Panc1 (cell line): ENCODE data around the gene MEA1. TPM values are rescaled to one million over a fixed set of nuclear protein-coding genes. Genes with fewer than 3 reads are reported as not detected.

Experiments
- ATAC-seq: fragments of 200-7000 bp; cut with Tn5 transposase; 2 replicates; pipeline ENCODE4 v1.9.1; 2020; ENCODE audit warnings: mild to moderate bottlenecking, moderate library complexity
- BruUV-seq: library from RNA; stranded (reverse); fragments of 400-500 nt; replicated peaks from 2 replicates; lab custom pipeline; 2021; lab: Mats Ljungman, UMichigan
- CTCF ChIA-PET: fragments of 300-600 bp; sonication (Branson Sonifier 250); formaldehyde crosslinking; loops from one replicate; lab custom pipeline; 2022; ENCODE audit warnings: antibody characterized with exemption; lab: Charles Lee
- POLR2A ChIA-PET: fragments of 300-600 bp; sonication (Branson Sonifier 250); formaldehyde crosslinking; loops from one replicate; lab custom pipeline; 2022; ENCODE audit warnings: antibody characterized with exemption; lab: Charles Lee
- DNase-seq: peaks from one replicate; pipeline ENCODE4 v3.0.0-alpha.2; 2010; ENCODE audit warnings: low read depth, low spot score
- H3K27ac ChIP-seq: 2 replicates; pipeline ENCODE4 v1.5.1; 2011; ENCODE audit warnings: mild to moderate bottlenecking, low read length, inconsistent platforms
- H3K27me3 ChIP-seq: fragments of 200-500 bp; sonication (Bioruptor generic); 2 replicates; pipeline ENCODE4 v1.6.0; 2014; ENCODE audit warnings: low read length, inconsistent platforms; ENCODE audit not compliant: control insufficient read depth, insufficient read depth
- H3K36me3 ChIP-seq: fragments of 200-500 bp; sonication (Bioruptor generic); 2 replicates; pipeline ENCODE4 v1.5.1; 2014; ENCODE audit warnings: inconsistent platforms, mild to moderate bottlenecking, low read length, moderate library complexity; ENCODE audit not compliant: control insufficient read depth, insufficient read depth
- H3K4me1 ChIP-seq: 2 replicates; pipeline ENCODE4 v1.5.1; 2011; ENCODE audit warnings: inconsistent platforms, mild to moderate bottlenecking, low read length, moderate library complexity; ENCODE audit not compliant: control insufficient read depth, insufficient read depth
- H3K4me3 ChIP-seq, 2 experiments: 2 replicates each; pipeline ENCODE4 v1.5.1; 2011 to 2012; ENCODE audit warnings: low read depth in 2 of 2, low read length in 2 of 2, mild to moderate bottlenecking in 2 of 2, inconsistent platforms in 1 of 2, moderate library complexity in 1 of 2
- H3K9me3 ChIP-seq: fragments of 200-500 bp; sonication (Bioruptor generic); 2 replicates; pipeline ENCODE4 v1.5.1; 2014; ENCODE audit warnings: low read depth, mild to moderate bottlenecking, inconsistent platforms, low read length, moderate library complexity; ENCODE audit not compliant: control insufficient read depth, insufficient read depth
- POLR2AphosphoS5 ChIP-seq: IDR thresholded peaks from 2 replicates; pipeline ENCODE4 v1.6.1; 2012; ENCODE audit warnings: mild to moderate bottlenecking, low read depth, low read length, moderate library complexity
- SIN3A ChIP-seq: IDR thresholded peaks from 2 replicates; pipeline ENCODE4 v1.6.1; 2012; ENCODE audit warnings: low read depth, mild to moderate bottlenecking, low read length, moderate library complexity, borderline replicate concordance; ENCODE audit not compliant: insufficient read depth
- TCF7L2 ChIP-seq: IDR thresholded peaks from 2 replicates; pipeline ENCODE4 v1.6.1; 2011; ENCODE audit warnings: mild to moderate bottlenecking, low read depth, low read length, inconsistent platforms
- in situ Hi-C: cut with HindIII; loops from 2 replicates; pipeline ENCODE4 v1.10.0; 2016; ENCODE audit warnings: low sequenced_read_pairs, low pct_unique_long_range_greater_than_20kb
- intact Hi-C: fragments of 100-400 bp; cut with micrococcal nuclease; formaldehyde crosslinking; loops from one replicate; pipeline ENCODE4 v1.10.0; 2022; ENCODE audit not compliant: unreplicated experiment
- total RNA-seq: library from RNA; stranded (reverse); gene quantifications from one replicate; pipeline ENCODE4 v1.2.1, GENCODE V29; 2021; ENCODE audit not compliant: unreplicated experiment
- TF ChIP-seq, protein P1 (sequence below), 2 experiments: IDR thresholded peaks; 2 replicates each; pipeline ENCODE4 v1.6.1; 2011 to 2012; ENCODE audit warnings: low read depth in 2 of 2, control low read depth in 1 of 2, low read length in 1 of 2, mild to moderate bottlenecking in 1 of 2, moderate library complexity in 1 of 2; ENCODE audit not compliant: insufficient read depth in 1 of 2
- TF ChIP-seq, protein P2 (sequence below): fragments of 450-650 bp; IDR thresholded peaks from 2 replicates; pipeline ENCODE4 v1.5.1; 2017; ENCODE audit warnings: mild to moderate bottlenecking

MEA1 gene
- total RNA-seq, 1 experiment from 2014 or later, result 111 TPM

DNA sequence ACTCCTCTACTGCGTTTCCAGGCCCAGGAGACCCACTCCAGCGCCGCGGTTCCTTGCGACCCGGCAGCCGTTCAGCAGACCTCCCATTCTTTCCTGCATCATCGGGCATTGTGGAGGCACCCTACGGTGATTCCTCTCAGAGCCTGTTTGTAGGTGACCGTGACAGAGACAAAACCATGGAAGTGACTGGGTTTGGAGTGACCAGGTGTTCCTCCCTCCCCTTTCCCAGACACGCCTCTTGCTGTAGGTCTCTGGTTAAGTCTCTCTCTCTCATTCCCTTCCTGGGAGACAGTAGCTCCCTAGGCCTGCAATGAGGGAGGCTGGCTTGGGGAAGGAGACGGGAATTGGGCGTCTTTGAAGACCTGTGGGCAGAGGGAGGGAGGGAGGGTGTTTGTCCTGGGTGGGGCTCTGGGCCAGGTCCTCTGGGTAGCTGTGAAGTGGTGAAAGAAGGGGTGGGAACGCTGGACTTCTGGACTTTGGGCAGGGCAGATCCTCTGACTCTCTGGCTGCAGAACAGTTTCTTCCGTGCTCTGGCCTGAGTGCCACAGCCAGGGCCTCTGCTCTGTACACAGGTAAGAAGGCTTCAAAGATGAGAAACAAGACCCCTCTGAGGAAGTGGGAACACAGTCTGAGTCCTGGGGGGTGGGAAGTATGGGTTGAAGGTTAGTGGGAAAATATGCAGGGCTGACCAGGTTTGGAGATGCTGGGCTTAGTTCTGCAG is 46.4 kb upstream of the MEA1 start:
- CTCF ChIA-PET, result interaction anchor here (0.5 kb wide), 1 partner anchor 120 kb away, joined by 7 read pairs; no protein-coding TSS in a partner anchor
- Histone ChIP-seq H3K36me3 (peaks cover 5% of the 10 kb centered on the region; the same call in 1 of the 2 replicates), H3K4me3 (peak overlapping the region; percentile 91 to 97), H3K4me1 (peaks cover 11% of the 10 kb centered on the region), H3K27ac (peak overlapping the region; percentile 87), H3K9me3 (no peaks in the 10 kb centered on the region), H3K27me3 (no peaks in the 10 kb centered on the region)
- intact Hi-C loops (no loop called here), in situ Hi-C loops (no loop called here)
- POLR2A ChIA-PET, result no interaction called here
- DNase-seq (no peak), ATAC-seq (peak; percentile 5)
- no peak for TF ChIP-seq SIN3A
- TF ChIP-seq TCF7L2, result no peak
- TF ChIP-seq, protein P1, sequence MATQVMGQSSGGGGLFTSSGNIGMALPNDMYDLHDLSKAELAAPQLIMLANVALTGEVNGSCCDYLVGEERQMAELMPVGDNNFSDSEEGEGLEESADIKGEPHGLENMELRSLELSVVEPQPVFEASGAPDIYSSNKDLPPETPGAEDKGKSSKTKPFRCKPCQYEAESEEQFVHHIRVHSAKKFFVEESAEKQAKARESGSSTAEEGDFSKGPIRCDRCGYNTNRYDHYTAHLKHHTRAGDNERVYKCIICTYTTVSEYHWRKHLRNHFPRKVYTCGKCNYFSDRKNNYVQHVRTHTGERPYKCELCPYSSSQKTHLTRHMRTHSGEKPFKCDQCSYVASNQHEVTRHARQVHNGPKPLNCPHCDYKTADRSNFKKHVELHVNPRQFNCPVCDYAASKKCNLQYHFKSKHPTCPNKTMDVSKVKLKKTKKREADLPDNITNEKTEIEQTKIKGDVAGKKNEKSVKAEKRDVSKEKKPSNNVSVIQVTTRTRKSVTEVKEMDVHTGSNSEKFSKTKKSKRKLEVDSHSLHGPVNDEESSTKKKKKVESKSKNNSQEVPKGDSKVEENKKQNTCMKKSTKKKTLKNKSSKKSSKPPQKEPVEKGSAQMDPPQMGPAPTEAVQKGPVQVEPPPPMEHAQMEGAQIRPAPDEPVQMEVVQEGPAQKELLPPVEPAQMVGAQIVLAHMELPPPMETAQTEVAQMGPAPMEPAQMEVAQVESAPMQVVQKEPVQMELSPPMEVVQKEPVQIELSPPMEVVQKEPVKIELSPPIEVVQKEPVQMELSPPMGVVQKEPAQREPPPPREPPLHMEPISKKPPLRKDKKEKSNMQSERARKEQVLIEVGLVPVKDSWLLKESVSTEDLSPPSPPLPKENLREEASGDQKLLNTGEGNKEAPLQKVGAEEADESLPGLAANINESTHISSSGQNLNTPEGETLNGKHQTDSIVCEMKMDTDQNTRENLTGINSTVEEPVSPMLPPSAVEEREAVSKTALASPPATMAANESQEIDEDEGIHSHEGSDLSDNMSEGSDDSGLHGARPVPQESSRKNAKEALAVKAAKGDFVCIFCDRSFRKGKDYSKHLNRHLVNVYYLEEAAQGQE (IDR thresholded peaks at IDR 0.05; ENCODE audit: insufficient read depth in 1 of 2, low read depth in 2 of 2, low read length in 1 of 2), result no peak
- TF ChIP-seq, protein P2, sequence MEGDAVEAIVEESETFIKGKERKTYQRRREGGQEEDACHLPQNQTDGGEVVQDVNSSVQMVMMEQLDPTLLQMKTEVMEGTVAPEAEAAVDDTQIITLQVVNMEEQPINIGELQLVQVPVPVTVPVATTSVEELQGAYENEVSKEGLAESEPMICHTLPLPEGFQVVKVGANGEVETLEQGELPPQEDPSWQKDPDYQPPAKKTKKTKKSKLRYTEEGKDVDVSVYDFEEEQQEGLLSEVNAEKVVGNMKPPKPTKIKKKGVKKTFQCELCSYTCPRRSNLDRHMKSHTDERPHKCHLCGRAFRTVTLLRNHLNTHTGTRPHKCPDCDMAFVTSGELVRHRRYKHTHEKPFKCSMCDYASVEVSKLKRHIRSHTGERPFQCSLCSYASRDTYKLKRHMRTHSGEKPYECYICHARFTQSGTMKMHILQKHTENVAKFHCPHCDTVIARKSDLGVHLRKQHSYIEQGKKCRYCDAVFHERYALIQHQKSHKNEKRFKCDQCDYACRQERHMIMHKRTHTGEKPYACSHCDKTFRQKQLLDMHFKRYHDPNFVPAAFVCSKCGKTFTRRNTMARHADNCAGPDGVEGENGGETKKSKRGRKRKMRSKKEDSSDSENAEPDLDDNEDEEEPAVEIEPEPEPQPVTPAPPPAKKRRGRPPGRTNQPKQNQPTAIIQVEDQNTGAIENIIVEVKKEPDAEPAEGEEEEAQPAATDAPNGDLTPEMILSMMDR, result no peak
- TF ChIP-seq POLR2AphosphoS5, result no peak
- BruUV-seq, result TSS peak; percentile 78

DNA sequence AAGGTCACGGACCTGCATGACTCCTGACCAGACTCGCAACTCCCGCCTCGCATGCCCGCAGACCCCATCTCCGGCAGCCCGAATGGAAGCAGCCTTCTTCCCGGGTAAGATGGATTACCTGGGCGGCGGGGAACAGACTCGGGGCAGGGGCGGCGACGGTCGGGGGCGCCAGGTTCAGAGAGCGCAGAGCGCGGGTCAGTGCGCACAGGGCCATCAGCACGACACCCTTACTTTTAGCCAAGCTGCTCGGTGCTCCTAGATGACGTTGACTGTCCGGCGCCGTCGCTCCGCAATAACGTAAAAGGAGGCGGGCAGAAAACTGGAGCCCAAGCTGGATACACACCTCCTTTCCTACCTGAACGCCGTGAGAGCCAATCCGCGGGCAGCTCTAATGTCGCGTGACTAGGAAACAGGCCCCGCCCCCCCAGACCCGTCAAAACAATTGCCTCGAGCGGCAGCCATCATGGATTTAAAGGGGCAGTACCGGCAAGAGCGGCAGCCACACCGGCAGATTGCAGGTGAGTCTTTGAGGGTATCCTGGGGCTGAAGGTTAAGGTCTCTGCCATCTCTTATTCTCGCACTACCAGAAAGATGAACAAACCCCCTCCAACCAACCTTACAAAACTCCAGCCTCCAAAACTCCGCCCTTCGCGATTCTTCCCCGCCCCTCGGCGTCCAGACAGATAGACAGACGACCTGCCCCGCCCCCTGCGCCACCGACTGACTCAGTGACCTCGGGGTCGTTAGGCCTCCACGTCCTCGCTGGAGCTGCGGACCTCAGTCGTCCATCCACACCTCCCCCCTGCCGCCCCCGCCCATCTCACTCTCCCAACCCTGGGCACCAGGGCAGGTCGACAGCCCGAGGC is 45.7 kb upstream of the MEA1 start, which contains the start of the genes KLC4 and MRPL2:
Gene KLC4, plus strand, starts transcription at position 464 of the 866 bp plus-strand sequence. CDS start 1,705 bp downstream, outside the sequence.
Gene MRPL2, minus strand, starts transcription at position 267 of the 866 bp plus-strand sequence. Its CDS starts 53 bp downstream, at position 214.
- intact Hi-C loops (loop anchor here (2.0 kb wide), 1 partner anchor 33 kb away; no protein-coding TSS in a partner anchor), in situ Hi-C loops (no loop called here)
- CTCF ChIA-PET, result no interaction called here
- BruUV-seq, result no TSS peak
- POLR2A ChIA-PET, result interaction anchor here (0.6 to 0.8 kb wide), 2 partner anchors 10 to 26 kb away, joined by 3 to 4 read pairs; no protein-coding TSS in a partner anchor
- Histone ChIP-seq H3K9me3 (no peaks in the 10 kb centered on the region), H3K4me1 (peaks cover 11% of the 10 kb centered on the region), H3K4me3 (peak within 1 kb of the TSS; percentile 91 to 97), H3K36me3 (peaks cover 5% of the 10 kb centered on the region; the same call in 1 of the 2 replicates), H3K27me3 (no peaks in the 10 kb centered on the region), H3K27ac (peak within 1 kb of the TSS; percentile 92)
- ATAC-seq, result peak; percentile 98
- peak; percentile 98 for DNase-seq
- TF ChIP-seq SIN3A (peak; percentile 71; the same call in 1 of the 2 replicates), POLR2AphosphoS5 (peak; percentile 81)
- TF ChIP-seq, protein P1 (IDR thresholded peaks at IDR 0.05; ENCODE audit: insufficient read depth in 1 of 2, low read depth in 2 of 2, low read length in 1 of 2), result 0 out of 4 replicates have a peak, but pooled peaks of 1 of the 2 experiments have one; percentile 14
- TF ChIP-seq, protein P2, result no peak
